Neural progenitor cell (in vitro differentiated cells): ENCODE measurements around the gene IDI1. TPM values are rescaled to one million over a fixed set of nuclear protein-coding genes. Genes with fewer than 3 reads are reported as not detected.

ENCODE experiments used
- DNase-seq: peaks from one replicate; pipeline ENCODE4 v3.0.0-alpha.2; 2016; ENCODE audit warnings: low spot score
- H2AFZ ChIP-seq: fragments of 200-600 bp; sonication (generic); replicated peaks from 2 replicates; pipeline ENCODE4 v1.6.1; 2016; ENCODE audit warnings: antibody characterized with exemption
- H3F3A ChIP-seq: fragments of 200-600 bp; sonication (generic); 2 replicates; pipeline ENCODE4 v1.6.1; 2016; ENCODE audit warnings: antibody characterized with exemption, low read depth
- H3K27ac ChIP-seq: fragments of 200-600 bp; sonication (generic); 2 replicates; pipeline ENCODE4 v1.5.1; 2016; ENCODE audit warnings: mild to moderate bottlenecking
- H3K27me3 ChIP-seq: fragments of 200-600 bp; sonication (generic); 2 replicates; pipeline ENCODE4 v1.6.1; 2016; ENCODE audit warnings: mild to moderate bottlenecking, moderate library complexity
- H3K36me3 ChIP-seq: fragments of 200-600 bp; sonication (generic); 2 replicates; pipeline ENCODE4 v1.5.1; 2016
- H3K4me1 ChIP-seq: fragments of 200-600 bp; sonication (generic); 2 replicates; pipeline ENCODE4 v1.6.1; 2016; ENCODE audit warnings: mixed run types
- H3K4me2 ChIP-seq: fragments of 200-600 bp; sonication (generic); 2 replicates; pipeline ENCODE4 v1.6.1; 2016
- H3K4me3 ChIP-seq: fragments of 200-600 bp; sonication (generic); 2 replicates; pipeline ENCODE4 v1.5.1; 2016
- H3K79me2 ChIP-seq: fragments of 200-600 bp; sonication (generic); 2 replicates; pipeline ENCODE4 v1.6.1; 2016; ENCODE audit warnings: low read depth
- H3K9ac ChIP-seq: fragments of 200-600 bp; sonication (generic); 2 replicates; pipeline ENCODE4 v1.6.1; 2016
- H3K9me3 ChIP-seq: fragments of 200-600 bp; sonication (generic); 2 replicates; pipeline ENCODE4 v1.5.1; 2016; ENCODE audit warnings: low read depth
- H4K20me1 ChIP-seq: fragments of 200-600 bp; sonication (generic); 2 replicates; pipeline ENCODE4 v1.6.1; 2016; ENCODE audit warnings: low read depth
- H3K27ac Mint-ChIP-seq: 3 replicates; pipeline ENCODE4 v1.8.0; 2021; ENCODE audit warnings: mixed read lengths
- H3K27me3 Mint-ChIP-seq: 2 replicates; pipeline ENCODE4 v1.8.0; 2022; ENCODE audit warnings: low read depth, mild to moderate bottlenecking, inconsistent platforms, moderate library complexity, mixed read lengths; ENCODE audit not compliant: insufficient read depth
- H3K36me3 Mint-ChIP-seq: 3 replicates; pipeline ENCODE4 v1.8.0; 2021; ENCODE audit warnings: mixed read lengths
- H3K4me1 Mint-ChIP-seq: 3 replicates; pipeline ENCODE4 v1.8.0; 2021; ENCODE audit warnings: mixed read lengths
- H3K4me3 Mint-ChIP-seq: 3 replicates; pipeline ENCODE4 v1.8.0; 2021; ENCODE audit warnings: mild to moderate bottlenecking, moderate library complexity, mixed read lengths
- H3K9me3 Mint-ChIP-seq: 3 replicates; pipeline ENCODE4 v1.8.0; 2020; ENCODE audit warnings: mixed read lengths
- CTCF ChIP-seq: fragments of 200-600 bp; sonication (generic); IDR thresholded peaks from 2 replicates; pipeline ENCODE4 v1.5.1; 2017; ENCODE audit warnings: antibody characterized with exemption, mild to moderate bottlenecking
- EZH2 ChIP-seq: fragments of 200-600 bp; sonication (generic); IDR thresholded peaks from 2 replicates; pipeline ENCODE4 v1.6.1; 2017; ENCODE audit warnings: antibody characterized with exemption, mild to moderate bottlenecking, moderate library complexity
- EZH2phosphoT487 ChIP-seq: fragments of 200-600 bp; sonication (generic); IDR thresholded peaks from 2 replicates; pipeline ENCODE4 v1.6.1; 2017; ENCODE audit warnings: antibody characterized with exemption
- total RNA-seq: library from RNA; depleted of rRNA; stranded (reverse); fragments of >200 nt; gene quantifications from 2 replicates; pipeline ENCODE4 v1.2.3, GENCODE V29; 2015; ENCODE audit warnings: low replicate concordance

Gene IDI1
- total RNA-seq, 1 donor from 2014 or later: 168 TPM

GRCh38 chr10:992871-993270 lies 56.0 kb downstream of the IDI1 start:
- H3K27ac Mint-ChIP-seq: no peak overlapping the region
- no peak for TF ChIP-seq EZH2
- no peak for TF ChIP-seq EZH2phosphoT487
- no peak for TF ChIP-seq CTCF
- no peak overlapping the region for H3K27ac ChIP-seq
- H3K79me2 ChIP-seq: peaks cover 67% of the 10 kb centered on the region
- peaks cover 4% of the 10 kb centered on the region for H3K27me3 Mint-ChIP-seq
- H3K4me1 Mint-ChIP-seq: peaks cover 14% of the 10 kb centered on the region
- peaks cover 31% of the 10 kb centered on the region for H4K20me1 ChIP-seq
- peaks cover 34% of the 10 kb centered on the region for H3K36me3 Mint-ChIP-seq
- H2AFZ ChIP-seq: no peak overlapping the region
- H3K4me2 ChIP-seq: no peak overlapping the region
- no peaks in the 10 kb centered on the region for H3K9me3 ChIP-seq
- no peak overlapping the region for H3K4me3 ChIP-seq
- H3K36me3 ChIP-seq: peaks cover 17% of the 10 kb centered on the region
- no peak overlapping the region for H3K9ac ChIP-seq
- no peaks in the 10 kb centered on the region for H3F3A ChIP-seq
- no peak for DNase-seq
- peaks cover 10% of the 10 kb centered on the region for H3K4me1 ChIP-seq
- H3K9me3 Mint-ChIP-seq: no peaks in the 10 kb centered on the region
- no peak overlapping the region for H3K4me3 Mint-ChIP-seq
- H3K27me3 ChIP-seq: no peaks in the 10 kb centered on the region

DNA sequence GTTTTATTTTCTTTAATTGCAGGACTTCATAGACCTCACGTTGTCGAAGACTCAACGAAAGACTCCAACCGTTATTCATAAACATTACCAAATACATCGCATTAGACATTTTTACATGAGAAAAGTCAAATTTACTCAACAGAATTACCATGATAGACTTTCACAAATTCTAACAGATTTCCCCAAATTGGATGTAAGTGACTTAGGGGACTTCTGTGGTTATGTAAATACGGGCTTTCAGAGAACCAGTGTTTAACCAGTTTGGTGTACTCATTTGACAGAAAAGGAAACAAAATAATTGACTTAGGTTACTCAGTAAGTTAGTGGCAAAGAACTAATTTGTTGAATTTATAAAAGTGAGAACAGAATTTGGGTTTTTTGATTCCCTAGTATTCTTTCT lies 56.5 kb downstream of the IDI1 start:
- Histone ChIP-seq H3K27ac (no peak overlapping the region), H2AFZ (no peak overlapping the region), H3K36me3 (peaks cover 17% of the 10 kb centered on the region), H3K27me3 (no peaks in the 10 kb centered on the region), H3K79me2 (peaks cover 71% of the 10 kb centered on the region), H3K4me2 (no peak overlapping the region), H4K20me1 (peaks cover 31% of the 10 kb centered on the region), H3K4me3 (no peak overlapping the region), H3K9ac (no peak overlapping the region), H3K4me1 (peaks cover 10% of the 10 kb centered on the region), H3F3A (no peaks in the 10 kb centered on the region), H3K9me3 (no peaks in the 10 kb centered on the region)
- TF ChIP-seq EZH2 (no peak), CTCF (no peak), EZH2phosphoT487 (no peak)
- no peak for DNase-seq
- Mint-ChIP-seq H3K4me1 (peaks cover 16% of the 10 kb centered on the region), H3K27me3 (peaks cover 4% of the 10 kb centered on the region), H3K36me3 (peaks cover 31% of the 10 kb centered on the region), H3K9me3 (no peaks in the 10 kb centered on the region), H3K27ac (no peak overlapping the region), H3K4me3 (no peak overlapping the region)

DNA sequence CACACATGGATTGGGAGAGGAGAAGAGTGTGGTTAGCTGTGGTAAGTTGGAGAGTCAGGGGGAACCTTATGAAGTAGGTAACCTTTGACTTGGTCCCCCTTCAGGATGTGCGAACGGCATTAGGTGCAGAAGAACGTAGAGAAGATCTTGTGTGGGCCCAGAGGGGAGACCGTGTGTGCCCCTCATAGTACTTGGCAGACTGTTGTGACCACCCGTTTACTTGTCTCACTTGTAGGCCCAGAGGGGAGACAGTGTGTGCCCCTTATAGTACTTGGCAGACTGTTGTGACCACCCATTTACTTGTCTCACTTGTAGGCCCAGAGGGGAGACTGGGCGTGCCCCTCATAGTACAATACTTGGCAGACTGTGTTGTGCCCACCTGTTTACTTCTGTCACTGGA lies 58.1 kb downstream of the IDI1 start:
- H3K9ac ChIP-seq: no peak overlapping the region
- Mint-ChIP-seq H3K9me3 (no peaks in the 10 kb centered on the region), H3K27me3 (peaks cover 4% of the 10 kb centered on the region), H3K4me3 (peak overlapping the region; percentile 25), H3K27ac (no peak overlapping the region), H3K36me3 (peaks cover 21% of the 10 kb centered on the region), H3K4me1 (peaks cover 23% of the 10 kb centered on the region)
- peaks cover 2% of the 10 kb centered on the region for H3K36me3 ChIP-seq
- no peak overlapping the region for H3K4me3 ChIP-seq
- no peaks in the 10 kb centered on the region for H3F3A ChIP-seq
- H3K27me3 ChIP-seq: no peaks in the 10 kb centered on the region
- H2AFZ ChIP-seq: no peak overlapping the region
- H3K27ac ChIP-seq: no peak overlapping the region
- H4K20me1 ChIP-seq: peaks cover 31% of the 10 kb centered on the region
- TF ChIP-seq CTCF (no peak), EZH2phosphoT487 (no peak), EZH2 (no peak)
- peaks cover 76% of the 10 kb centered on the region for H3K79me2 ChIP-seq
- peaks cover 16% of the 10 kb centered on the region for H3K4me1 ChIP-seq
- no peak overlapping the region for H3K4me2 ChIP-seq
- DNase-seq: no peak
- no peaks in the 10 kb centered on the region for H3K9me3 ChIP-seq

Other genes starting within 250 kb of the IDI1 start
- gene LARP4B, start 117.4 kb downstream of the IDI1 start, total RNA-seq: 33.1 and 37.8 TPM in 2 replicates
- 32.4 and 53.4 TPM in 2 replicates for gene GTPBP4, start 60.7 kb downstream of the IDI1 start, total RNA-seq
- gene IDI2, start 23.3 kb downstream of the IDI1 start, total RNA-seq: not detected in 2 replicates
- gene WDR37, start 7.3 kb upstream of the IDI1 start, total RNA-seq: 11.6 and 14.7 TPM in 2 replicates